Measurements from ENCODE around the gene AOAH.

AOAH gene

GRCh38 chr7:36599645-36600313 is 124.5 kb downstream of the AOAH start:
- no peak for DNase-seq

GRCh38 chr7:36598054-36598674 is 126.1 kb downstream of the AOAH start:
- no peak for DNase-seq

GRCh38 chr7:36597090-36597773 is 127.1 kb downstream of the AOAH start:
- DNase-seq = no peak

GRCh38 chr7:36594445-36594844 is 129.8 kb downstream of the AOAH start:
- no peak for DNase-seq

GRCh38 chr7:36591636-36592035 is 132.7 kb downstream of the AOAH start:
- DNase-seq = no peak

- no peak for DNase-seq
Measured at GRCh38 chr7:36589391-36589790, 134.9 kb downstream of the AOAH start.

GRCh38 chr7:36583318-36583717 is 141.0 kb downstream of the AOAH start:
- DNase-seq = no peak

GRCh38 chr7:36575832-36576231 is 148.5 kb downstream of the AOAH start:
- DNase-seq = no peak

- DNase-seq = no peak
Measured at GRCh38 chr7:36573066-36573465, 151.2 kb downstream of the AOAH start.

GRCh38 chr7:36571190-36571560 is 153.1 kb downstream of the AOAH start:
- DNase-seq = no peak

GRCh38 chr7:36570528-36571189 is 153.6 kb downstream of the AOAH start:
- DNase-seq = no peak

GRCh38 chr7:36568452-36568849 is 155.8 kb downstream of the AOAH start:
- no peak for DNase-seq

- DNase-seq = no peak
Measured at GRCh38 chr7:36567699-36568451, 156.4 kb downstream of the AOAH start.

GRCh38 chr7:36565792-36566356 is 158.4 kb downstream of the AOAH start:
- no peak for DNase-seq

GRCh38 chr7:36564489-36564888 is 159.8 kb downstream of the AOAH start:
- no peak for DNase-seq

GRCh38 chr7:36563706-36564327 is 160.5 kb downstream of the AOAH start:
- DNase-seq = no peak

GRCh38 chr7:36562121-36562520 is 162.2 kb downstream of the AOAH start:
- no peak for DNase-seq

GRCh38 chr7:36549029-36549428 is 175.3 kb downstream of the AOAH start:
- no peak for DNase-seq

GRCh38 chr7:36547416-36547815 is 176.9 kb downstream of the AOAH start:
- no peak for DNase-seq

- DNase-seq = no peak
Measured at GRCh38 chr7:36546331-36546730, 178.0 kb downstream of the AOAH start.

- DNase-seq = no peak
Measured at GRCh38 chr7:36545291-36545690, 179.0 kb downstream of the AOAH start.

- no peak for DNase-seq
Measured at GRCh38 chr7:36538126-36538525, 186.2 kb downstream of the AOAH start.
